C4-2B (cell line): ENCODE measurements around the gene RNF214.

ENCODE experiments used
- CTCF ChIP-seq: fragments of 450-650 bp; conservative IDR thresholded peaks from 2 replicates; pipeline ENCODE4 v1.5.1; 2017; ENCODE audit warnings: mild to moderate bottlenecking
- ZFX ChIP-seq: fragments of 450-650 bp; IDR thresholded peaks from 2 replicates; pipeline ENCODE4 v1.6.1; 2017

- TF ChIP-seq CTCF (no peak), ZFX (no peak)
These were observed 13.0 kb upstream of the RNF214 start for GRCh38 chr11:117219455-117219854.
